ENCODE data around the gene IRGM. TPM values are rescaled to one million over a fixed set of nuclear protein-coding genes. Genes with fewer than 3 reads are reported as not detected.
"Not testable (repeated sequence)": the region's sequence is repeated elsewhere in the genome, so short reads cannot be mapped to it uniquely, and the experiment has no call there.

IRGM gene
- total and polyA plus RNA-seq, 8 donors = 0.07 to 0.09 TPM; not detected in 6

GRCh38 chr5:150846654-150847333 lies 473 bp downstream of the IRGM start:
- peak; percentile 77 for FAIRE-seq
- H3K9me3 ChIP-seq = no peaks in the 10 kb centered on the region
- no peak overlapping the region for H3K27ac ChIP-seq
- no peaks in the 10 kb centered on the region for H3K4me1 ChIP-seq
- intact Hi-C loops (cut with DNase I) = loop anchor here in 2 of 3 donors (5.0 to 10.0 kb wide), 5 partner anchors 52 to 392 kb away; partner anchors contain the start of gene RBM22 (in 1 of the 2)
- peak in 4 of 6 donors; percentile 19 to 59 (median 43) for DNase-seq
- H3K4me3 ChIP-seq = no peak overlapping the region
- ATAC-seq = peak; percentile 94 to 100 (median 98)
- no peaks in the 10 kb centered on the region for H3K36me3 ChIP-seq
- no peaks in the 10 kb centered on the region for H3K27me3 ChIP-seq
- TF ChIP-seq, protein P1, sequence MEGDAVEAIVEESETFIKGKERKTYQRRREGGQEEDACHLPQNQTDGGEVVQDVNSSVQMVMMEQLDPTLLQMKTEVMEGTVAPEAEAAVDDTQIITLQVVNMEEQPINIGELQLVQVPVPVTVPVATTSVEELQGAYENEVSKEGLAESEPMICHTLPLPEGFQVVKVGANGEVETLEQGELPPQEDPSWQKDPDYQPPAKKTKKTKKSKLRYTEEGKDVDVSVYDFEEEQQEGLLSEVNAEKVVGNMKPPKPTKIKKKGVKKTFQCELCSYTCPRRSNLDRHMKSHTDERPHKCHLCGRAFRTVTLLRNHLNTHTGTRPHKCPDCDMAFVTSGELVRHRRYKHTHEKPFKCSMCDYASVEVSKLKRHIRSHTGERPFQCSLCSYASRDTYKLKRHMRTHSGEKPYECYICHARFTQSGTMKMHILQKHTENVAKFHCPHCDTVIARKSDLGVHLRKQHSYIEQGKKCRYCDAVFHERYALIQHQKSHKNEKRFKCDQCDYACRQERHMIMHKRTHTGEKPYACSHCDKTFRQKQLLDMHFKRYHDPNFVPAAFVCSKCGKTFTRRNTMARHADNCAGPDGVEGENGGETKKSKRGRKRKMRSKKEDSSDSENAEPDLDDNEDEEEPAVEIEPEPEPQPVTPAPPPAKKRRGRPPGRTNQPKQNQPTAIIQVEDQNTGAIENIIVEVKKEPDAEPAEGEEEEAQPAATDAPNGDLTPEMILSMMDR (IDR thresholded peaks at IDR 0.05) = peak; percentile 19 to 48 (median 40)
- 51 to 59% methylated on average over 22 of the region's 22 CpGs for WGBS, 2 donors

DNA sequence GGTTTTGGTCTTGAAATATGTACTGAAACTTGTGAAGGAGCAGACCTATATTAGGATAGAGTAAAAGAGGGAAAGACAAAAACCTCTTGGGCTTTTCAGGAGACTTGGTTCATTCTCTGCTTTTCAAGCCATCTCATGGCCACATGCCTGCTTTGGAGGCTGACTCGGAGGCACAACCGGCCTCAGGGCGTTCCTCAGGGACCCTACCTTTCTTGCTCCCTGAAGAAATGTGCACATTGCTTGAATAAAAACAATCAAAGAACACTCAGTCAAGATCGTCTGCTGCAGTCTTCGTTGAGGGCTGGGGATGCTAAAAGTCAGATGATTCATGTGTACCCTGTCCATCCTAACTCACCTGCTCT lies 994 bp downstream of the IRGM start:
- H3K27me3 ChIP-seq = no peaks in the 10 kb centered on the region
- no peak overlapping the region for H3K4me3 ChIP-seq
- WGBS, 2 donors = 43 to 47% methylated on average over 5 of the region's 5 CpGs
- ATAC-seq (no peak), DNase-seq (no peak), FAIRE-seq (no peak)
- TF ChIP-seq, protein P1 (IDR thresholded peaks at IDR 0.05) = no peak
- H3K36me3 ChIP-seq = no peaks in the 10 kb centered on the region
- intact Hi-C loops (cut with DNase I) = loop anchor here in 2 of 3 donors (5.0 to 10.0 kb wide), 5 partner anchors 53 to 393 kb away; partner anchors contain the start of gene RBM22 (in 1 of the 2)
- H3K4me1 ChIP-seq = no peaks in the 10 kb centered on the region
- no peaks in the 10 kb centered on the region for H3K9me3 ChIP-seq
- no peak overlapping the region for H3K27ac ChIP-seq

GRCh38 chr5:150848271-150848670 lies 1.9 kb downstream of the IRGM start:
- Histone ChIP-seq H3K36me3 (no peaks in the 10 kb centered on the region), H3K4me1 (no peaks in the 10 kb centered on the region), H3K27me3 (no peaks in the 10 kb centered on the region), H3K9me3 (no peaks in the 10 kb centered on the region), H3K4me3 (no peak overlapping the region), H3K27ac (no peak overlapping the region)
- intact Hi-C loops (cut with DNase I) = loop anchor here in 2 of 3 donors (5.0 to 10.0 kb wide), 5 partner anchors 53 to 393 kb away; partner anchors contain the start of gene RBM22 (in 1 of the 2)
- TF ChIP-seq, protein P1 (IDR thresholded peaks at IDR 0.05) = no peak
- no peak for FAIRE-seq
- WGBS, 2 donors = 51 to 63% methylated on average over 4 of the region's 4 CpGs
- no peak for DNase-seq
- ATAC-seq = no peak

GRCh38 chr5:150851039-150851438 lies 4.7 kb downstream of the IRGM start:
- Histone ChIP-seq H3K36me3 (no peaks in the 10 kb centered on the region), H3K4me3 (no peak overlapping the region), H3K27me3 (no peaks in the 10 kb centered on the region), H3K4me1 (no peaks in the 10 kb centered on the region), H3K27ac (no peak overlapping the region), H3K9me3 (no peaks in the 10 kb centered on the region)
- ATAC-seq (no peak), FAIRE-seq (no peak), DNase-seq (no peak)
- intact Hi-C loops (cut with DNase I) = no loop called here
- TF ChIP-seq, protein P1 (IDR thresholded peaks at IDR 0.05) = no peak
- WGBS, 2 donors = 32 to 51% methylated on average over 3 of the region's 3 CpGs

DNA sequence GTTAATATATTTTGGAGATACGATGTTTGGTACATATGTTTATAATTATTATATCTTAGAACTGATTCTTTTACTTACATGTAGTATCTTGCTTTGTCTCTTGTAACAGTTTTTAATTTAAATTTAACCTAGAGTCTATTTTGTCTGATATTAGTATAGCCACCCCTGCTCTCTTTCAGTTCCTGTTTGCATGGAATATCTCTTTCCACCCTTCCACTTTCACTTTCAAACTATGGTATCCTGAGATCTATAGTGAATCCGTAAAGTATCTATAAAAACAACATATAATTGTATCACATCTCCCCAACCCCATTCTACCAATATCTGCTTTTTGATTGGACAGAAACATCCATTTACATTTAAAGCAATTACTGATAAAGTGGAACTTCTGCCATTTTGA lies 7.2 kb downstream of the IRGM start:
- Histone ChIP-seq H3K4me3 (no peak overlapping the region), H3K4me1 (no peaks in the 10 kb centered on the region), H3K9me3 (no peaks in the 10 kb centered on the region), H3K27ac (no peak overlapping the region), H3K27me3 (no peaks in the 10 kb centered on the region), H3K36me3 (no peaks in the 10 kb centered on the region)
- FAIRE-seq (no peak), ATAC-seq (no peak), DNase-seq (no peak)
- 86 to 91% methylated on average over 2 of the region's 2 CpGs for WGBS, 2 donors
- TF ChIP-seq, protein P1 (IDR thresholded peaks at IDR 0.05) = no peak
- intact Hi-C loops (cut with DNase I) = no loop called here

DNA sequence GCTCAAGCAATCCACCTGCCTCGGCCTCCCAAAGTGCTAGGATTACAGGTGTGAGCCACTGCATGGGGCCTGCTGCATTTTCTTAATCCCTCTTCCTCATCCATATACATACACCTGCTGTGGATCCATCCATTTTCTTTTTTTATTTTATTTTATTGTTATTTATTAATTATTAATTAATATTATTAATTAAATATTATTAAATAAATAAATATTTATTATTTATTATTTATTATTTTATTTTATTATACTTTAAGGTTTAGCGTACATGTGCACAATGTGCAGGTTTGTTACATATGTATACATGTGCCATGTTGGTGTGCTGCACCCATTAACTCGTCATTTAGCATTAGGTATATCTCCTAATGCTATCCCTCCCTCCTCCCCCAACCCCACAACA lies 10.4 kb downstream of the IRGM start:
- H3K4me3 ChIP-seq; ATAC-seq; DNase-seq; FAIRE-seq; intact Hi-C loops (cut with DNase I); H3K4me1 ChIP-seq; H3K36me3 ChIP-seq; H3K27ac ChIP-seq; H3K27me3 ChIP-seq; H3K9me3 ChIP-seq: not testable (repeated sequence)
- 69 to 92% methylated on average over 2 to 3 of the region's 3 CpGs for WGBS, 2 donors

Measured in pancreas (tissue), 10 donors.